Measurements from ENCODE around the gene CPA1. TPM values are rescaled to one million over a fixed set of nuclear protein-coding genes. Genes with fewer than 3 reads are reported as not detected.

The CPA1 gene
- total RNA-seq, 1 experiment from 2014 or later: not detected

GRCh38 chr7:130387306-130387627 is 7.0 kb downstream of the CPA1 start:
- WGBS (ENCODE audit: extremely low coverage, insufficient read length, low lambda C conversion rate): no CpG with 5 or more reads among the region's 3 CpGs
- Histone ChIP-seq H3K4ac (ENCODE audit: low read depth, low read length) (no peak overlapping the region), H3K23ac (ENCODE audit: insufficient read length, low read depth, low read length) (no peak overlapping the region), H2BK5ac (ENCODE audit: insufficient read length, low read length) (no peak overlapping the region), H2AFZ (ENCODE audit: low read length) (no peak overlapping the region), H2AK5ac (ENCODE audit: insufficient read length, low read length) (no peak overlapping the region), H4K91ac (ENCODE audit: insufficient read length, low read depth, low read length) (no peak overlapping the region), H3K27ac (ENCODE audit: insufficient read length, low read depth, low read length) (no peak overlapping the region), H2BK12ac (ENCODE audit: insufficient read length, low read depth, low read length) (no peak overlapping the region), H2BK120ac (ENCODE audit: low read depth, low read length, poor library complexity, severe bottlenecking) (no peak overlapping the region), H3K79me1 (ENCODE audit: insufficient read depth, low read depth, low read length, poor library complexity, severe bottlenecking) (no peaks in the 10 kb centered on the region), H3K9me3 (ENCODE audit: control insufficient read depth, low read depth, low read length) (no peaks in the 10 kb centered on the region), H3K14ac (ENCODE audit: insufficient read depth, low read length) (no peak overlapping the region), H3K4me2 (ENCODE audit: insufficient read depth, insufficient read length, low read length) (no peak overlapping the region), H4K5ac (ENCODE audit: insufficient read length, low read depth, low read length) (no peak overlapping the region), H3T11ph (ENCODE audit: low read length) (no peak overlapping the region), H4K20me1 (ENCODE audit: control insufficient read depth, insufficient read depth, insufficient read length) (no peaks in the 10 kb centered on the region), H2BK15ac (ENCODE audit: low read depth, low read length) (no peak overlapping the region), H3K9ac (ENCODE audit: extremely low read depth, insufficient read length, low read length) (no peak overlapping the region), H3K56ac (ENCODE audit: insufficient read length, low read depth, low read length) (no peak overlapping the region), H2BK20ac (ENCODE audit: low read depth, low read length, poor library complexity, severe bottlenecking) (no peak overlapping the region), H3K18ac (ENCODE audit: insufficient read length, low read depth, low read length) (no peak overlapping the region), H3K79me2 (ENCODE audit: insufficient read depth, low read length) (no peaks in the 10 kb centered on the region), H3K4me1 (ENCODE audit: insufficient read depth, low read length) (no peaks in the 10 kb centered on the region), H3K27me3 (ENCODE audit: insufficient read depth, low read length) (no peaks in the 10 kb centered on the region), H3K23me2 (ENCODE audit: insufficient read length, low read depth, low read length, poor library complexity, severe bottlenecking) (no peaks in the 10 kb centered on the region), H4K8ac (replicated peaks; ENCODE audit: insufficient read length, low read depth, low read length) (no peak overlapping the region)
- no peak for TF ChIP-seq CTCF (conservative IDR thresholded peaks at IDR 0.05)
- Mint-ChIP-seq H3K4me3 (no peak overlapping the region), H3K9me3 (peaks cover 0 to 6% of the 10 kb centered on the region in 2 experiments; a peak in 3 of 5 replicates), H3K36me3 (ENCODE audit: insufficient read depth in 1 of 3, low read depth in 3 of 3) (peaks cover 2 to 4% (median 2%) of the 10 kb centered on the region in 3 experiments; a peak in 4 of 7 replicates), H3K27me3 (ENCODE audit: low read depth) (peaks cover 3% of the 10 kb centered on the region; the same call in 1 of the 2 replicates), H3K4me1 (no peaks in the 10 kb centered on the region), H3K27ac (no peak overlapping the region)
- no peak for DNase-seq
